ENCODE measurements around the gene MYO3B. TPM values are rescaled to one million over a fixed set of nuclear protein-coding genes. Genes with fewer than 3 reads are reported as not detected.

MYO3B gene
- total RNA-seq, 4 donors from 2014 or later: 0.34 to 0.95 (median 0.89) TPM

DNA sequence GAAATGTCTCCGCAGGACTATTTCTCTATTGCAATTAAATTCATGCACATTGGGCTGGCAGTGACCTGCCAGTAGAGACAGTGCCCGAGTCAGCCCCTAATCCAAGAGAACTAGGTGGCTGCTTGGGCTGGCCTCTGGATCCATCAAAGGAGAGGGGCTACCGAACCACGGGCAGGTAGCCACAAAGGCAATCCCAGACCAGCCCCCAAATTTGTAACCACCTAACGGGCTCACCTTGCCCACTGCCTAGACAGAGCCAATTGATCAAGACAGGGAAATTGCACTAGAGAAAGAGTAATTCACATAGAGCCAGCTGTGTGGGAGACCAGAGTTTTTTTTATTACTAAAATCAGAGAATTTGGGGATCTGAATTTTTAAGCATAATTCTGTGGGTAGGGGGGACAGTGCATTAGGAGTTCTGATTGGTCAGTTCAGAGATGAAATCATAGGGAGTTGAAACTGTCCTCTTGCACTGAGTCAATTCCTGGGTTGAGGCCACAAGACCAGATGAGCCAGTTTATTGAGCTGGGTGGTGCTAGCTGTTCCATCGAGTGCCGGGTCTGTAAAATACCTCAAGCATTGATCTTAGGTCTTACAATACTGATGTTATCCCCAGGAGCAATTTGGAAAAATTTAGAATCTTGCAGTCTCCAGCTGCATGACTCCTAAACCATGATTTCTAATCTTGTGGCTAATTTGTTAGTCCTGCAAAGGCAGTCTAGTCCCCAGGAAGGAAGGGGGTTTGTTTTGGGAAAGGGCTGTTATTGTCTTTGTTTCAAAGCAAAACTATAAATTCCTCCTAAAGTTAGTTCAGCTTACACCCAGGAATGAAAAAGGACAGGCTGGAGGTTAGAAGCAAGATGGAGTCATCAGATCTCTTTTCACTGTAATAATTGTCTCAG lies 276.8 kb downstream of the MYO3B start:
- no peaks in the 10 kb centered on the region for H3K4me1 ChIP-seq
- TF ChIP-seq POLR2AphosphoS5 (IDR thresholded peaks at IDR 0.05) (no peak), POLR2A (IDR thresholded peaks at IDR 0.05) (no peak), EP300 (IDR thresholded peaks at IDR 0.05) (no peak)
- TF ChIP-seq, protein P1, sequence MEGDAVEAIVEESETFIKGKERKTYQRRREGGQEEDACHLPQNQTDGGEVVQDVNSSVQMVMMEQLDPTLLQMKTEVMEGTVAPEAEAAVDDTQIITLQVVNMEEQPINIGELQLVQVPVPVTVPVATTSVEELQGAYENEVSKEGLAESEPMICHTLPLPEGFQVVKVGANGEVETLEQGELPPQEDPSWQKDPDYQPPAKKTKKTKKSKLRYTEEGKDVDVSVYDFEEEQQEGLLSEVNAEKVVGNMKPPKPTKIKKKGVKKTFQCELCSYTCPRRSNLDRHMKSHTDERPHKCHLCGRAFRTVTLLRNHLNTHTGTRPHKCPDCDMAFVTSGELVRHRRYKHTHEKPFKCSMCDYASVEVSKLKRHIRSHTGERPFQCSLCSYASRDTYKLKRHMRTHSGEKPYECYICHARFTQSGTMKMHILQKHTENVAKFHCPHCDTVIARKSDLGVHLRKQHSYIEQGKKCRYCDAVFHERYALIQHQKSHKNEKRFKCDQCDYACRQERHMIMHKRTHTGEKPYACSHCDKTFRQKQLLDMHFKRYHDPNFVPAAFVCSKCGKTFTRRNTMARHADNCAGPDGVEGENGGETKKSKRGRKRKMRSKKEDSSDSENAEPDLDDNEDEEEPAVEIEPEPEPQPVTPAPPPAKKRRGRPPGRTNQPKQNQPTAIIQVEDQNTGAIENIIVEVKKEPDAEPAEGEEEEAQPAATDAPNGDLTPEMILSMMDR (IDR thresholded peaks at IDR 0.05): no peak
- no peak overlapping the region for H3K4me3 ChIP-seq
- H3K27me3 ChIP-seq: no peaks in the 10 kb centered on the region
- H3K36me3 ChIP-seq: no peaks in the 10 kb centered on the region
- no peak for DNase-seq (ENCODE audit: low spot score in 2 of 2)
- H3K9me3 ChIP-seq: no peaks in the 10 kb centered on the region
- H3K27ac ChIP-seq: no peak overlapping the region
- 82% methylated on average over 7 of the region's 7 CpGs for WGBS

DNA sequence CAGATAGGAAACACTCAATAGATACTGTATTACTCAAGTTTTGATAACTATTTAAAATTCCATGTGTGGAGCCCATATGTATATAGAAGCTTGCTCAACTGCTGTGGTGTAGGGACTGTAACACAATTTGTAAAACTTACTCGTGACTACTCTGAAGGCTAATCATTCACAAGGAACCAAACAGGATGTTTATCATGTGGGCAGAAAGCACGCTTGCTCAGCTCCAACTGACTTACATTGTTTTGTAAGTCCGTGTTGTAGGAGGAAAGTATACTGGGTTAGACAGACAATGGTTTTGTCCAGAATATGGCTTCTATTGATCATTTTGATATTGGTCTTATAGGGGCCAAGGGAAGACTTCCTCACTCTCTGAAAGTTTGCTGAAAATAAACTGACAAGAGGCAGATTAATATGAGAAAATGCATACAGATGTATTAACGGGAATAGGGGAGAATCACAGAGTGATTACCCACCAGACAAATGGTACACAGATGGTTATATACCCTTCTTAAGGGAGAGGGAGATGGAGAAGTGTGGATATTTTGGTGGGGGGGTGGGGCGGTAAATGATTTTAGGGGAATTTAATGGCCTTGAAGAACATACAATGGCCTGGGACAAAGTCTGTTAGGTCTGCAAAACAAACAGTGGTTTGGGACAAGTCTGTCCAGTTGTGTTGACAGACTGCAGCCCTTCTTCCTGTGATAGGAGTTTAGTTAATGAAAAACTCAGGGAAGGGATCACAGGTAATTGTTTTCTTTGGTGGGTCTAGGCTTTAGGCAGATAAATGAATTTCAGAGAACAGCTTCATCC lies 277.9 kb downstream of the MYO3B start:
- WGBS: 66% methylated on average over 5 of the region's 5 CpGs
- TF ChIP-seq POLR2A (IDR thresholded peaks at IDR 0.05) (no peak), EP300 (IDR thresholded peaks at IDR 0.05) (no peak), POLR2AphosphoS5 (IDR thresholded peaks at IDR 0.05) (no peak)
- TF ChIP-seq, protein P1 (IDR thresholded peaks at IDR 0.05): no peak
- H3K4me3 ChIP-seq: no peak overlapping the region
- H3K4me1 ChIP-seq: no peaks in the 10 kb centered on the region
- no peaks in the 10 kb centered on the region for H3K36me3 ChIP-seq
- H3K9me3 ChIP-seq: no peaks in the 10 kb centered on the region
- no peak overlapping the region for H3K27ac ChIP-seq
- no peaks in the 10 kb centered on the region for H3K27me3 ChIP-seq
- DNase-seq (ENCODE audit: low spot score in 2 of 2): no peak

DNA sequence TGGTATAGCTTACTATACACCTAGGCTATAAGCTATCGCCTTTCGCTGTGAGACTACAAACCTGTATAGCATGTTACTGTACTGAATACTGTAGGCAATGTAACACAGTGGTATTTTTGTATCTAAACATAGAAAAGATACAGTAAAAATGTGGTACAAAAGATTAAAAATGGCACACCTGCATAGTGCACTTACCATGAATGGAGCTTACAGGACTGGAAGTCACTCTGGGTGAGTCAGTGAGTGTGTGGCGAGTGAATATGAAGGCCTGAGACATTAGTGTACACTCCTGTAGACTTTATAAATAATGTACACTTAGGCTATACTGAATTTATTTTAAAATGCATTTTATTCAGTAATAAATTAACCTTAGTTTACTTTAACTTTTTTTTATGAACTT lies 279.0 kb downstream of the MYO3B start:
- no peak for DNase-seq (ENCODE audit: low spot score in 2 of 2)
- no peaks in the 10 kb centered on the region for H3K27me3 ChIP-seq
- H3K4me1 ChIP-seq: no peaks in the 10 kb centered on the region
- H3K4me3 ChIP-seq: no peak overlapping the region
- WGBS: 98% methylated on average over 3 of the region's 3 CpGs
- TF ChIP-seq EP300 (IDR thresholded peaks at IDR 0.05) (no peak), POLR2A (IDR thresholded peaks at IDR 0.05) (no peak), POLR2AphosphoS5 (IDR thresholded peaks at IDR 0.05) (no peak)
- TF ChIP-seq, protein P1 (IDR thresholded peaks at IDR 0.05): no peak
- H3K9me3 ChIP-seq: no peaks in the 10 kb centered on the region
- no peak overlapping the region for H3K27ac ChIP-seq
- H3K36me3 ChIP-seq: no peaks in the 10 kb centered on the region

DNA sequence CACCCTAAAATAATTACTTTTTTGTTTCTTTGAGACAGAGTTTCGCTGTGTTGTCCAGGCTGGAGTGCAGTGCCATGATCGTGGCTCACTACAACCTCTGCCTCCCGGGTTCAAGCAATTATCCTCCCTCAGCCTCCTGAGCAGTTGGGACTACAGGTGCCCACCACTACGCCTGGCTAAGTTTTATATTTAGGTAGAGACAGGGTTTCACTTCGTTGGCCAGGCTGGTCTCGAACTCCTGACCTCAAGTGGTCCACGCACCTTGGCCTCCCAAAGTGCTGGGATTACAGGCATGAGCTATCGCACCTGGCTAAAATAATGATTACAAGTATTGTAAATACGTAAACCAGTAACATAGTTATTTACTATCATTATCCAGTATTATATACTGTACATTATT lies 279.8 kb downstream of the MYO3B start:
- H3K27me3 ChIP-seq: no peaks in the 10 kb centered on the region
- WGBS: 99% methylated on average over 9 of the region's 9 CpGs
- no peaks in the 10 kb centered on the region for H3K9me3 ChIP-seq
- TF ChIP-seq EP300 (IDR thresholded peaks at IDR 0.05) (no peak), POLR2AphosphoS5 (IDR thresholded peaks at IDR 0.05) (no peak), POLR2A (IDR thresholded peaks at IDR 0.05) (no peak)
- TF ChIP-seq, protein P1 (IDR thresholded peaks at IDR 0.05): no peak
- DNase-seq (ENCODE audit: low spot score in 2 of 2): no peak
- H3K36me3 ChIP-seq: no peaks in the 10 kb centered on the region
- no peak overlapping the region for H3K4me3 ChIP-seq
- no peak overlapping the region for H3K27ac ChIP-seq
- no peaks in the 10 kb centered on the region for H3K4me1 ChIP-seq

DNA sequence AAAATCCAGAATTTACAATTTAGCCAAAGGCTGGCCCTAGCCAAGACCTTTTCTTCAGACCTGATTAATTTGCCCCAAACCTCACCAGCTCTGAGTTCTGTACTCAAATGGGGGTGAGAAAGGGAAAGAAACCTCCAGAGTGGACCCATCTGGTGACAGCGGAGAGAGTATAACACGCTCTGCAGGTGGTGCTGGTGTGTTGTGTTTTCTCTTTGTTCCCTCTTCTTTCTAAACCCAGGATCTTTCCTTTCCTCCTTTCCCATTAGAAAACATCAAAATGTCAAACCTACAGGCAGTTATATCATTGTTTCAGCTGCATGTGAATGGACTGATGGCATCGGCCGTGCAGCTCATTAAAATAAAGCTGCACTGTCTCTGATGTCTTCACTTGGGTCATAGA lies 283.9 kb downstream of the MYO3B start:
- no peaks in the 10 kb centered on the region for H3K9me3 ChIP-seq
- TF ChIP-seq, protein P1 (IDR thresholded peaks at IDR 0.05): no peak
- TF ChIP-seq POLR2AphosphoS5 (IDR thresholded peaks at IDR 0.05): no peak
- no peak for TF ChIP-seq POLR2A (IDR thresholded peaks at IDR 0.05)
- no peak for TF ChIP-seq EP300 (IDR thresholded peaks at IDR 0.05)
- no peak overlapping the region for H3K27ac ChIP-seq
- no peak overlapping the region for H3K4me3 ChIP-seq
- no peak for DNase-seq (ENCODE audit: low spot score in 2 of 2)
- WGBS: 90% methylated on average over 4 of the region's 4 CpGs
- no peaks in the 10 kb centered on the region for H3K27me3 ChIP-seq
- no peaks in the 10 kb centered on the region for H3K36me3 ChIP-seq
- no peaks in the 10 kb centered on the region for H3K4me1 ChIP-seq
